SU-DHL-6 (cell line): ENCODE measurements around the gene ZBTB6.

Source experiments
- CTCF ChIP-seq: fragments of 200-600 bp; sonication (generic); IDR thresholded peaks from one replicate; pipeline ENCODE4 v1.5.1; 2017; ENCODE audit warnings: antibody characterized with exemption, mild to moderate bottlenecking, low read length, moderate library complexity; ENCODE audit not compliant: insufficient read depth, poor library complexity, severe bottlenecking
- EZH2phosphoT487 ChIP-seq: fragments of 200-600 bp; sonication (generic), shearing (Covaris generic); conservative IDR thresholded peaks from 2 replicates; pipeline ENCODE4 v1.6.1; 2018; ENCODE audit warnings: mild to moderate bottlenecking, antibody characterized with exemption, low read length, moderate library complexity, mixed read lengths

- no peak for TF ChIP-seq CTCF
- no peak for TF ChIP-seq EZH2phosphoT487
These were observed 41.1 kb upstream of the ZBTB6 start for GRCh38 chr9:122954253-122954691.
